ENCODE data around the gene TEX261.
"Not testable (repeated sequence)": the region's sequence is repeated elsewhere in the genome, so short reads cannot be mapped to it uniquely, and the experiment has no call there.

TEX261 gene

GRCh38 chr2:70999931-71000330 is 5.3 kb upstream of the TEX261 start:
- not testable (repeated sequence) for DNase-seq

GRCh38 chr2:70999362-70999761 is 4.7 kb upstream of the TEX261 start:
- no peak for DNase-seq

GRCh38 chr2:70998885-70999284 is 4.2 kb upstream of the TEX261 start:
- not testable (repeated sequence) for DNase-seq

- DNase-seq = peak; percentile 79
Measured at GRCh38 chr2:70995426-70995729, 705 bp upstream of the TEX261 start.

GRCh38 chr2:70994009-70994698 is 519 bp downstream of the TEX261 start:
- DNase-seq = peak; percentile 39

GRCh38 chr2:70992945-70993853 is 1.5 kb downstream of the TEX261 start:
- DNase-seq = peak; percentile 24

- no peak for DNase-seq
Measured at GRCh38 chr2:70991742-70992141, 2.9 kb downstream of the TEX261 start.

- DNase-seq = no peak
Measured at GRCh38 chr2:70991142-70991541, 3.5 kb downstream of the TEX261 start.

- no peak for DNase-seq
Measured at GRCh38 chr2:70990216-70990615, 4.5 kb downstream of the TEX261 start.

GRCh38 chr2:70988726-70989648 is 5.7 kb downstream of the TEX261 start:
- no peak for DNase-seq

- DNase-seq = no peak
Measured at GRCh38 chr2:70988151-70988550, 6.5 kb downstream of the TEX261 start.

- no peak for DNase-seq
Measured at GRCh38 chr2:70987386-70987785, 7.3 kb downstream of the TEX261 start.

- no peak for DNase-seq
Measured at GRCh38 chr2:70986499-70987189, 8.0 kb downstream of the TEX261 start.

- no peak for DNase-seq
Measured at GRCh38 chr2:70985956-70986355, 8.7 kb downstream of the TEX261 start.

- no peak for DNase-seq
Measured at GRCh38 chr2:70985283-70985688, 9.4 kb downstream of the TEX261 start.

- DNase-seq = peak; percentile 88
Measured at GRCh38 chr2:70984576-70985282, 9.9 kb downstream of the TEX261 start.

GRCh38 chr2:70984228-70984575 is 10.5 kb downstream of the TEX261 start:
- DNase-seq = no peak

- no peak for DNase-seq
Measured at GRCh38 chr2:70983506-70984227, 11.0 kb downstream of the TEX261 start.

- no peak for DNase-seq
Measured at GRCh38 chr2:70982971-70983370, 11.7 kb downstream of the TEX261 start.

- DNase-seq = no peak
Measured at GRCh38 chr2:70981866-70982810, 12.5 kb downstream of the TEX261 start.
